GM12872 (cell line): ENCODE data around the gene TYW1B.

Experiments
- CTCF ChIP-seq: IDR thresholded peaks from 3 replicates; pipeline ENCODE4 v1.5.1; 2011; ENCODE audit warnings: low read depth, mild to moderate bottlenecking, low read length, moderate library complexity; ENCODE audit not compliant: insufficient read depth

The TYW1B gene

GRCh38 chr7:72538147-72538546 lies 289.9 kb downstream of the TYW1B start:
- TF ChIP-seq CTCF = no peak
